ENCODE data around the gene MSI2. TPM values are rescaled to one million over a fixed set of nuclear protein-coding genes. Genes with fewer than 3 reads are reported as not detected.

MSI2 gene
- total and polyA plus RNA-seq, 8 donors, result 35.0 to 49.5 (median 47.5) TPM

DNA sequence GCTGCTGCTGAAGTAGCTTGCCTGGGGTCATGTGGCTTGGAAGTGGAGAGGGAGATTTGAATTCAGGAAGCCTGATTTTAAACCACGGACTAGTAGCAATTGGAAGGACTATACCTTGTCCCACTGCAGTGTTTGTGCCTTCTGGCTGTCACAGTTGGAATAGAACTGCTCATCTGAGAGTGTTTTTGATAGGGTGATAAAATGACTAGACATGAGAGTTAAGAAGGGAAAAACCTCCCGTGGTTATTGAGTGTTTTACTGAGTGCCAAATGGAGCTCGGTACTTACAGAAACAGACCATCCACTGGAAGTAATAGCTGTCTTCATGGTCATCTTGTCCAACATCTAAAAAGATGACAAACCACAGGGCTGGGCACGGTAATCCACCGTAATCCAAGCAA is 70.4 kb downstream of the MSI2 start:
- no peaks in the 10 kb centered on the region for H3K4me1 ChIP-seq
- ATAC-seq (no peak), DNase-seq (no peak)
- H3K27ac ChIP-seq, result no peak overlapping the region
- H3K27me3 ChIP-seq, result no peaks in the 10 kb centered on the region
- no peaks in the 10 kb centered on the region for H3K36me3 ChIP-seq
- TF ChIP-seq, protein P1, sequence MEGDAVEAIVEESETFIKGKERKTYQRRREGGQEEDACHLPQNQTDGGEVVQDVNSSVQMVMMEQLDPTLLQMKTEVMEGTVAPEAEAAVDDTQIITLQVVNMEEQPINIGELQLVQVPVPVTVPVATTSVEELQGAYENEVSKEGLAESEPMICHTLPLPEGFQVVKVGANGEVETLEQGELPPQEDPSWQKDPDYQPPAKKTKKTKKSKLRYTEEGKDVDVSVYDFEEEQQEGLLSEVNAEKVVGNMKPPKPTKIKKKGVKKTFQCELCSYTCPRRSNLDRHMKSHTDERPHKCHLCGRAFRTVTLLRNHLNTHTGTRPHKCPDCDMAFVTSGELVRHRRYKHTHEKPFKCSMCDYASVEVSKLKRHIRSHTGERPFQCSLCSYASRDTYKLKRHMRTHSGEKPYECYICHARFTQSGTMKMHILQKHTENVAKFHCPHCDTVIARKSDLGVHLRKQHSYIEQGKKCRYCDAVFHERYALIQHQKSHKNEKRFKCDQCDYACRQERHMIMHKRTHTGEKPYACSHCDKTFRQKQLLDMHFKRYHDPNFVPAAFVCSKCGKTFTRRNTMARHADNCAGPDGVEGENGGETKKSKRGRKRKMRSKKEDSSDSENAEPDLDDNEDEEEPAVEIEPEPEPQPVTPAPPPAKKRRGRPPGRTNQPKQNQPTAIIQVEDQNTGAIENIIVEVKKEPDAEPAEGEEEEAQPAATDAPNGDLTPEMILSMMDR (IDR thresholded peaks at IDR 0.05), result no peak
- intact Hi-C loops (cut with DNase I), result no loop called here
- no peaks in the 10 kb centered on the region for H3K9me3 ChIP-seq
- H3K4me3 ChIP-seq, result no peak overlapping the region

- Histone ChIP-seq H3K4me3 (no peak overlapping the region), H3K4me1 (no peaks in the 10 kb centered on the region), H3K36me3 (no peaks in the 10 kb centered on the region), H3K9me3 (no peaks in the 10 kb centered on the region), H3K27me3 (no peaks in the 10 kb centered on the region), H3K27ac (no peak overlapping the region)
- TF ChIP-seq, protein P1 (IDR thresholded peaks at IDR 0.05), result no peak
- DNase-seq (no peak), ATAC-seq (no peak)
- intact Hi-C loops (cut with DNase I), result no loop called here
Observed at GRCh38 chr17:57327176-57327970, 71.0 kb downstream of the MSI2 start.

DNA sequence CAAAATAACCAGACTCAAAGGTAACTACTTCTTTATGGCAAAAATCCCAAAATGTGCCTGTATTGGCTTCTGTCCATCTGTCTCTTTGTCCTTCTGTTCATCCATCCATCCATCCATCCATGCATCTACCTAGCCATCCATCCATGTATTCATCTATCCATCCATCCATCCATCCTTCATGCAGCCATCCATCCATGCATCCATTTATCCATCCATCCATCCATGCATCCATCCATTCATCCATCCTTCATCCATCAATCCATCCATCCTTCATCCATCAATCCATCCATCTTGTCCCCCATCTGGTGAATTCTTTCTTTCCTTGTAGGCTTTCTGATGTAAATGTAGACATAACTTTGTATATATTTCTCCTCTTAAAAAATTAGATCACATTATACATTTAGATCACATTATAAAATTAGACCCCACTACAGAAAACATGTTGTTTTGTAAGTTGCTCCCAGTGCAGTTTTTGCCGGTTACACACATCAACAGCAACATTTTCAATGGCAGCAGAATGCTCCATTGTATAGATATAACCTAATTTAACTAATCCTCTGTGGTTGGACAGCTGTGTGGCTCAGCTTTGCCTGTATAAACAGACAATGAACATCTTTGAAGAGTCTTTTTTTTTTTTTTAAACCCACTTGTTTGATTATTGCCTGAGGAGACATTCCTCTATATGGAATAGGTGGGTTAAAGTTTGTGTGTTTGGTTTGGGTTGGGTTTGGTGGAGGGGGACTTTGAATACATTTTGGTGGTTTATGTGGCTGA is 72.0 kb downstream of the MSI2 start:
- Histone ChIP-seq H3K36me3 (no peaks in the 10 kb centered on the region), H3K27me3 (no peaks in the 10 kb centered on the region), H3K27ac (no peak overlapping the region), H3K9me3 (no peaks in the 10 kb centered on the region), H3K4me3 (no peak overlapping the region), H3K4me1 (no peaks in the 10 kb centered on the region)
- intact Hi-C loops (cut with DNase I), result no loop called here
- TF ChIP-seq, protein P1 (IDR thresholded peaks at IDR 0.05), result no peak
- DNase-seq (no peak), ATAC-seq (no peak)

- ATAC-seq (no peak), DNase-seq (no peak)
- TF ChIP-seq, protein P1 (IDR thresholded peaks at IDR 0.05), result no peak
- no peaks in the 10 kb centered on the region for H3K36me3 ChIP-seq
- no peaks in the 10 kb centered on the region for H3K9me3 ChIP-seq
- H3K4me1 ChIP-seq, result no peaks in the 10 kb centered on the region
- no peaks in the 10 kb centered on the region for H3K27me3 ChIP-seq
- H3K27ac ChIP-seq, result no peak overlapping the region
- H3K4me3 ChIP-seq, result no peak overlapping the region
- intact Hi-C loops (cut with DNase I), result no loop called here
Observed at GRCh38 chr17:57329380-57330214, 73.3 kb downstream of the MSI2 start.

Data from left lung (tissue), 10 donors.